Measurements from ENCODE around the gene ARHGEF40.
"Not testable (repeated sequence)": the region's sequence is repeated elsewhere in the genome, so short reads cannot be mapped to it uniquely, and the experiment has no call there.

Gene ARHGEF40

GRCh38 chr14:21040370-21040925 lies 29.7 kb upstream of the ARHGEF40 start:
- no peak for DNase-seq

DNA sequence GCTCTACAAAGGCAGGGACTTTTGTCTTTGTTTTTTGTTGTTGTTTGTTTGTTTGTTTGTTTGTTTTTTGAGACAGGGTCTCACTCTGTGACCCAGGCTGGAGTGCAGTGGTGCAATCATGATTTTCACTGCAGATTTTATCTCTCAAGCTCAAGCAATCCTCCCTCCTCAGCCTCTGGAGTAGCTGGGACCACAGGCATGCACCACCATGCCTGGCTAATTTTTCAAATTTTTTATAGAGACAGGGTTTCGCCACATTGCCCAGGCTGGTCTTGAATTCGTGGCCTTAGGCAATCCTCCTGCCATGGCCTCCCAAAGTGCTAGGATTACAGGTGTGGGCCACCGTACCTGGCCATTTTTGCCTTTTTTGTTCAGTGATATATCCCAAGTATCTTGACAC lies 29.2 kb upstream of the ARHGEF40 start:
- not testable (repeated sequence) for DNase-seq

DNA sequence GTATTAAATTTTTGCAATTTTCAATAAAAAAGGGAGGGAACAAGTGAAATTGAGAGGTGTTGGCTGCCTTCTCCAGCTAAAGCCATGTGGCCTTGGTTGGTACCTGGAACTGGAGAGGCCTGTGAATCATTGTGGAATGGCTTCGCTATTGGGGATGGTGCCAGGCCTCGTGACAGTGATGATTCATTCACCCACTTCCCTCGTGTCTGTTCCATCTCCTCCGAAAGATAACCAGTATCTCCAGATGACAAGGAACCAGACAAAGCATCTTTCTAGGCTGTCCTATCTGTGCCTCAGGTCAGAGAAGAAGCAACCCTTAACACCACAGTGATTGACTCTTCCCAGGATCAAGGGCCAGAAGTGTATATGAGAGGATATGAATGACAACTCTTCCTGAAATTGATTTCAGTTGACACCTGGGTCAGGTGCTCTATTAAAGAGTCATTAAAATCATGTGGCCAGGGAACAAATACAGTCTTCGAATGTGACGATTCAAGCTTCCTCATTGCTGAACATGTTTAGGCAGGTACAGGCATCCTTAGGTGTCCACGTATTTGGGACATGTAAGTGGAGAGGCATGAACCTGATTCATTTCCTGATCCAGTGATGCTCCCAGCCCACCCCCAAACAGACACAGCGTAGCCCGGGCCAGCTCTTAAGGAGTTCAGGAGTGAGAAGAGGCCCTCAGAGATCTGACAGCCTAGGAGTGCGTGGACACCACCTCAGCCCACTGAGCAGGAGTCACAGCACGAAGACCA lies 28.2 kb upstream of the ARHGEF40 start, which contains the start of gene RNASE7:
TSS of gene RNASE7 (plus strand) at position 687 of the 758 bp plus-strand sequence. CDS start 631 bp downstream, outside the sequence.
- no peak for DNase-seq

GRCh38 chr14:21042918-21043317 lies 27.2 kb upstream of the ARHGEF40 start:
- DNase-seq = no peak

- DNase-seq = no peak
These were observed 26.6 kb upstream of the ARHGEF40 start for GRCh38 chr14:21043387-21043973.

DNA sequence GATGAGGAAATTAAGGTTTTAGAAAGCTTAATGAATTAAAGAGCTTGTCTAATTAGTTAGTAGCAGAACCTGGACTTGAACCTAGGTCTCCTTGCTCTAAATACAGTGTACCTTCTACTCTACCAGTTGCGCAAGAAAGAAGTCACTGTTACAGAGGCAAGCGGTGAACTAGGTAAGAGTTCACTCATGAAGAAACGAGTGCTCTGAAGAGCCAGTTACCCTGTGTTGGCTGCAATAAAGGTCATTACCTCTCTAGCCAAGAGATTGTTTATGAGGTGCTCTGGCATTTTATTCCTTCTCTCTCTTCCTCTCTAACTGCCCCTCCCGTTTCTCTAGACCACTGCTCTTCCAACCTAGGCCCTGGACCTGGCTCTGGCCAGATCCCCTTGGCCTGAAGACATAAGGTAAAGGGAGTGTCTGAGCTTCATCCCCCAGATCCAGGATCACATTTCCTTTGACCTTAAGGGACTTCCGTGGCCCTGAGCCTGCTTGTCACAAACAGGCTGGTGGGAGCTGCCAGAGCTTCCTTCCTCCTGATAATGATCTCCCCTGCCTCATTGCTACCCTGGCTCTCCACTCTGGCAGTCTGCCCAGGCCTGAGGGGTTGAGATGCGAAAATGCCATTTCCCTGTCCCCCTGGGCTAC lies 26.0 kb upstream of the ARHGEF40 start:
- DNase-seq = no peak

- DNase-seq = no peak
These were observed 22.7 kb upstream of the ARHGEF40 start for GRCh38 chr14:21047378-21047781.

DNA sequence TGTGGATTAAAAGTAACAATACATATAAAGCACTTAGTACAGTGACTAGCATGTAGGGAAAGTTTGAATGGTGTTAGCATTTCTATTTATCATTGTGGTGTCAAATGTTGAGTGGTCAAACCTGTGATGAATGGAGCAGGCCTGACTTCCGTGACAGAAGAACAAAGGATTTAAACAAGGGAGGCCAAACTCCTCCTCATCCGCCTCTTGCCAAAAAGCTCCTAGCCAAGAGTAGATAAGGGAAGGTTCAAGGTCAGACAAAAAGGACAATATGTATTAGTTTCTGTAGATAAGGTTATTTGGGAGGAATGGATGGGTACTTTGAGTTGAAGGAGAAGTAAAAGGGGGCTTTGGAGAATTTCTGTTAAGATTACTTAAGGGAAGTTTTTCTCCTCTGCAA lies 21.5 kb upstream of the ARHGEF40 start:
- no peak for DNase-seq

GRCh38 chr14:21049271-21049673 lies 20.8 kb upstream of the ARHGEF40 start:
- DNase-seq = no peak

GRCh38 chr14:21050597-21050996 lies 19.5 kb upstream of the ARHGEF40 start:
- no peak for DNase-seq

DNA sequence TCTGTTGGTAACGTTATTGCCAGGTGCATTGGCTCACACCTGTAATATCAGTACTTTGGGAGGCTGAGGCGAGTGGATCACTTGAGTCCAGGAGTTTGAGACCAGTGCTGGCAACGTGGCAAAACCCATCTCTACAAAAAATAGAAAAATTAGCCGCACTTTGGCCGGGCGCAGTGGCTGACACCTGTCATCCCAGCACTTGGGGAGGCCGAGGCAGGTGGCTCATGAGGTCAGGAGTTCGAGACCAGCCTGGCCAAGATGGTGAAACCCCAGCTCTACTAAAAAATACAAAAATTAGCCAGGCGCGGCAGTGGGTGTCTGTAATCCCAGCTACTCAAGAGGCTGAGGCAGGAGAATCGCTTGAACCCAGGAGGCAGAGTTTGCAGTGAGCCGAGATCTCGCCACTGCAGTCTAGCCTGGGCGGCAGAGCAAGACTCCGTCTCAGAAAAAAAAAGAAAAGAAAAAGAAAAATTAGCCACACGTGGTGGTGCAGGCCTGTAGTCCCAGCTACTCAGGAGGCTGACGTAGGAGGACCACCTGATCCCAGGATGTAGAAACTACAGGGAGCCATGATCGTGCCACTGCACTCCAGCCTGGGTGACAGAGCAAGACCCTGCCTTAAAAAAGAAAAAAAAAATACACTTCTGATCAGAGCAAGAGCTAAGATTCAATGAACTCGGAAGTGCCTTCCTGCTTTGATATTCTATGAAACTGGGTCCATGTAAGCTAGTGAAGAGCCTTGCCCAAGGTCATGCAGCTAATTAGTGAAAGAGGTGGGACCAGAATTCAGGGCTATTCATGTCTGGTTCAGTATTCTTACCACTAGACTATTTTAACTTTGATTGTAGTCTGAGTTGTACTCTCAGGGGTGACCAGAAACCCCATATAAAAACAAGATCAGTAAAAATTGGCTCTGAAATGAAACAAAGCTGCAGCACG lies 16.7 kb upstream of the ARHGEF40 start:
- no peak for DNase-seq

DNA sequence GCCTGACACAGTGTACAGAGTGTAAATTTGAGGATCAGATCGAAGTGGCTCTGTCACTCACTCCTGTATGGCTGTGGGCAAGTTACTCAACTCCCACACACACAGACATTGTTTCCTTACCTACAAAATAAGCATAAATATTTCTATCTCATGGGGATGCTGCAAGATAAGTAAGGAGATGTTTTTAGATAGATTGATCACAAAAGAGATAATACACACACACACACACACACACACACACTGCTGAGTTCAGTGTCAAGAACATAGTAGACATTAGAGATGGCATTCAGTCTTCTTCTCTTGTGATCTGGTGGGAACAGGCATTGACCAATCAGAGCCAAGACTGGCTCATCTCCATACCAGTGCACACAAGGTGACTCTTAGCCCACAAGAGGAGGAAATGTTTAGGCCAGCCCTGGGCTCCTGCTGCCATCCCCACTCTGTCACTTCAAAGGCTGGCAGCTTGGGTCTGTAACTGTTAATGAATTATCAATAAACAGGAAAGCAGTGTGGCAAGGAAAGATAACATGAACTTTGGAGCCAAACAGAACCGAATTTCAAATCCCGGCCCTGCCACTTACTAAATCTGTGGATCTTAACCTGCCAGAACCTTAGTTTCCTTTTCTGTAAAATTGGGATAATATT lies 15.9 kb upstream of the ARHGEF40 start:
- no peak for DNase-seq

- no peak for DNase-seq
These were observed 15.3 kb upstream of the ARHGEF40 start for GRCh38 chr14:21054768-21055145.

GRCh38 chr14:21055432-21056117 lies 14.5 kb upstream of the ARHGEF40 start:
- DNase-seq = no peak

DNA sequence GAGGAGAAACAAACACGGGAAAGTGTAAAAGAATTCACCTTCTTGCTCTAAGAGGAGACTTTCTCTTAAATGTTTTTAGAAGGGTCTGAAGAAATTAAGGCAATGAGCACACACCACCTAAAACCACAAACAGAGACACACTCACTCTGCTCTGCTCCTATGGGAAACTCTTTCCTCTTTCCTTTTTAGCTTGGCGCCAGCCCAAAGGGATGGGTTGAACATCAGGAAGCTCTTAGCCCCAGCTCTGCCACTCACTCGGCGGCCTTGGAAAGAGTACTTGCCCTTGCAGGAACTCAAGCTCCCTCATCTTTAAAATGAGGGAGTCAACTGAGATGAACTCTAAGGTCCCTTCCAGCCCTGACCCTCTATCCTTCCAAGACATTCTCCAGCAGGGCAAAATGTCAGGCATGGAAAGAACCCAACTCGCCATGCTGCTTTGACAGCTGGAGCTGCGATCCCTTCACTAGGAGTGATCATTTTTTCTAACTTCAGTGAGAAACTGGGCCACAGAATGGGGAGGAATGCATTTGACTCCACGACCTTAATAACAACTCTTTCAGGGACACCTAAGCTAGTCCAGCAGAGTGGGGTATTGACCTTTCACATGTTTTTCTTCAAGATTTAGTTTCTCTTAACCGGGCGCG lies 13.5 kb upstream of the ARHGEF40 start:
- no peak for DNase-seq

DNA sequence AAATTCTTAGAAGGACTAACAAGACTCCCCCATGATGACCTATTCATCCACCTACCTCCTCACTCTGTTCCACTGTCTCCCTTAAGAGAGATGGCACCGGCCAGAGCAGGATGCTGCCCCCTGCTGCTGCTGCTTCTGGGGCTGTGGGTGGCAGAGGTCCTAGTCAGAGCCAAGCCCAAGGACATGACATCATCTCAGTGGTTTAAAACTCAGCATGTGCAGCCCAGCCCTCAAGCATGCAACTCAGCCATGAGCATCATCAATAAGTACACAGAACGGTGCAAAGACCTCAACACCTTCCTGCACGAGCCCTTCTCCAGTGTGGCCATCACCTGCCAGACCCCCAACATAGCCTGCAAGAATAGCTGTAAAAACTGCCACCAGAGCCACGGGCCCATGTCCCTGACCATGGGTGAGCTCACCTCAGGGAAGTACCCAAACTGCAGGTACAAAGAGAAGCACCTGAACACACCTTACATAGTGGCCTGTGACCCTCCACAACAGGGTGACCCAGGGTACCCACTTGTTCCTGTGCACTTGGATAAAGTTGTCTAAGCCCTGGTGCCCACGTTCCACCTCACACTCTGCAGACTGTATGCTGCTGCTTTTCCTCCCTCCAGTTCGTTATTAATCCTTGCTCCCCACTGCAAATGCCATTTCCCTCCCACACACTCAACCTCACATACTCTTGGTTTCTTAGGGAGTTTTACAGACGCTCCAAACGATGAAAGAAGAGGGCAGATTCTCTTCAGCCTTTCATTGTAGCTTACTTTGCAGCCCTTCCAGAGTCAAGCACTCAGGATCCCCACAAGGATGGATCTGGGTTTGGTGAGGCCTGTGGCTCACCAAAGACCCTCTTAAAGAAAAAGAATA lies 12.1 kb upstream of the ARHGEF40 start, which contains the start of gene RNASE8:
TSS of gene RNASE8 (plus strand) at position 20 of the 873 bp plus-strand sequence. CDS start at position 91, 71 bp downstream.
- no peak for DNase-seq

DNA sequence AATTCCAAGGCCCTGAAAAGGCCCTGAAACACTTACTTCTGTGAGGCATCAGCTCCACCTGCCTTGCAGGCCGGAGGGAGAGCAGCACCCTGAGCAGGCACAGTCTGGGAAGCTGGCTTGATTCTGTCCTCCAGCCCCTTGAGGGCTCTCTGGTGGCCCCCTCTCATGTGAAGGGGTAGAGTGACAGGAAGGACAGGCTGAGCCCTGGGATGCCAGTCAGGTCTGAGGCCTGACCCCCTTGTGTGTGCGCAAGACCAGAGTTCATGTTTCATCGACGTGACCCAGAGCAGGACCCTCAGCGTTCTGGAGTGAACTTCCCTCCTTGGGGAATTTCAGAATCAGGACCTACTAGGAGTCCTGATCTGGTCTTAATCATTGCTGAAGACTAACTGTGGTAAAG lies 11.2 kb upstream of the ARHGEF40 start:
- DNase-seq = no peak

- DNase-seq = no peak
These were observed 10.1 kb upstream of the ARHGEF40 start for GRCh38 chr14:21059842-21060613.
